GM12891 (cell line): Measurements from ENCODE around the gene PEF1.

Experiments
- PAX5 ChIP-seq: IDR thresholded peaks from 2 replicates; pipeline ENCODE4 v1.6.1; 2011; ENCODE audit warnings: low read length, moderate library complexity, mild to moderate bottlenecking; ENCODE audit not compliant: insufficient read depth, severe bottlenecking
- POLR2A ChIP-seq: IDR thresholded peaks from 2 replicates; pipeline ENCODE4 v1.6.1; 2011; ENCODE audit warnings: low read depth, low read length, control low read depth
- POLR2AphosphoS5 ChIP-seq: IDR thresholded peaks from 2 replicates; pipeline ENCODE4 v1.6.1; 2011; ENCODE audit warnings: low read depth, low read length, control low read depth
- POU2F2 ChIP-seq: IDR thresholded peaks from 2 replicates; pipeline ENCODE4 v1.6.1; 2011; ENCODE audit warnings: low read depth, mild to moderate bottlenecking, control low read depth, low read length, moderate library complexity
- TAF1 ChIP-seq: IDR thresholded peaks from 2 replicates; pipeline ENCODE4 v1.6.1; 2011; ENCODE audit warnings: low read depth, low read length, control low read depth

DNA sequence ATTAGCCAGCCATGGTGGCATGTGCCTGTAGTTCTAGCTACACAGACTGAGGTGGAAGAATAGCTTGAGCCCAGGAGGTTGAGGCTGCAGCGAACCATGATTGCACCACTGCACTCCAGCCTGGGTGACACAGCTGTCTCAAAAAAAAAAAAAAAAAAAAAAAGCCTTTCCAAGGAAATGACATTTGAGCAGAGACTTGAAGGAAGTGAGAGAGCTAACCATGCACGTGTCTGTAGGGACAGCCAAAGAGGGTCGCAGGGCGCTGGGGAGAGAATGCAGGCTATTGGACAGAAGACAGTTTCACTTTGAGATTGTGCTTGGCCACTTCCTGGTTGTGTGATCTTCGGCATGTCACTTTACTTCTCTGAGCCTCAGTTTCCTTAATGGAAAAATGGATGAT, 20.4 kb downstream of the PEF1 start:
- no peak for TF ChIP-seq POLR2A
- TF ChIP-seq TAF1, result no peak
- TF ChIP-seq POLR2AphosphoS5, result no peak
- no peak for TF ChIP-seq PAX5
- no peak for TF ChIP-seq POU2F2
